ENCODE data around the gene ZNF253.
"Not testable (repeated sequence)": the region's sequence is repeated elsewhere in the genome, so short reads cannot be mapped to it uniquely, and the experiment has no call there.

- not testable (repeated sequence) for TF ChIP-seq EZH2 (IDR thresholded peaks at IDR 0.05); POLR2AphosphoS5 (IDR thresholded peaks at IDR 0.05; ENCODE audit: borderline replicate concordance, low read depth, low read length); FOXP2 (optimal IDR thresholded peaks at IDR 0.05; ENCODE audit: control extremely low read depth, extremely low read length, insufficient read depth)
Observed at GRCh38 chr19:19851740-19852139, 13.9 kb upstream of the ZNF253 start.
